Measurements from ENCODE around the gene MSS51.
"Not testable (repeated sequence)": the region's sequence is repeated elsewhere in the genome, so short reads cannot be mapped to it uniquely, and the experiment has no call there.

Gene MSS51

DNA sequence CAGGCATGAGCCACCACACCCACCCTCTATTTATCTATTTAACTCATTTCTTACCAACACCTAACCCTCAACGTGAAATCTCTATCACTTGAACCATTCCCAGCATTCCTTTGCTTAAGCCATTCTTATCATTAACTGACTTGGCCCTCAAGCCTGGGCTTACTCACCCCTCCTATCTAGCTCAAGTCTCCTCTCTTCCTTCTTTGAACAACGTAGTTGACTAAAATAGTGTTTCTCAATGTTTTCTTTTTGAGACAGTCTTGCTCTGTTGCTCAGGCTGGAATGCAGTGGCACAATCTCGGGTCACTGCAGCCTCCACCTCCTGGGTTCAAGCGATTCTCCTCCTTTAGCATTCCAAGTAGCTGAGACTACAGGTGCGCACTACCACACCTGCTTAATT is 26.5 kb downstream of the MSS51 start:
- TF ChIP-seq, protein P1, sequence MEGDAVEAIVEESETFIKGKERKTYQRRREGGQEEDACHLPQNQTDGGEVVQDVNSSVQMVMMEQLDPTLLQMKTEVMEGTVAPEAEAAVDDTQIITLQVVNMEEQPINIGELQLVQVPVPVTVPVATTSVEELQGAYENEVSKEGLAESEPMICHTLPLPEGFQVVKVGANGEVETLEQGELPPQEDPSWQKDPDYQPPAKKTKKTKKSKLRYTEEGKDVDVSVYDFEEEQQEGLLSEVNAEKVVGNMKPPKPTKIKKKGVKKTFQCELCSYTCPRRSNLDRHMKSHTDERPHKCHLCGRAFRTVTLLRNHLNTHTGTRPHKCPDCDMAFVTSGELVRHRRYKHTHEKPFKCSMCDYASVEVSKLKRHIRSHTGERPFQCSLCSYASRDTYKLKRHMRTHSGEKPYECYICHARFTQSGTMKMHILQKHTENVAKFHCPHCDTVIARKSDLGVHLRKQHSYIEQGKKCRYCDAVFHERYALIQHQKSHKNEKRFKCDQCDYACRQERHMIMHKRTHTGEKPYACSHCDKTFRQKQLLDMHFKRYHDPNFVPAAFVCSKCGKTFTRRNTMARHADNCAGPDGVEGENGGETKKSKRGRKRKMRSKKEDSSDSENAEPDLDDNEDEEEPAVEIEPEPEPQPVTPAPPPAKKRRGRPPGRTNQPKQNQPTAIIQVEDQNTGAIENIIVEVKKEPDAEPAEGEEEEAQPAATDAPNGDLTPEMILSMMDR (IDR thresholded peaks at IDR 0.05; ENCODE audit: low read depth, low read length): no peak
- no peak overlapping the region for H3K4me3 ChIP-seq (ENCODE audit: low read depth, low read length)

- TF ChIP-seq, protein P1 (IDR thresholded peaks at IDR 0.05; ENCODE audit: low read depth, low read length): no peak
- H3K4me3 ChIP-seq (ENCODE audit: low read depth, low read length): no peak overlapping the region
Observed at GRCh38 chr10:73405556-73405955, 27.8 kb downstream of the MSS51 start.

DNA sequence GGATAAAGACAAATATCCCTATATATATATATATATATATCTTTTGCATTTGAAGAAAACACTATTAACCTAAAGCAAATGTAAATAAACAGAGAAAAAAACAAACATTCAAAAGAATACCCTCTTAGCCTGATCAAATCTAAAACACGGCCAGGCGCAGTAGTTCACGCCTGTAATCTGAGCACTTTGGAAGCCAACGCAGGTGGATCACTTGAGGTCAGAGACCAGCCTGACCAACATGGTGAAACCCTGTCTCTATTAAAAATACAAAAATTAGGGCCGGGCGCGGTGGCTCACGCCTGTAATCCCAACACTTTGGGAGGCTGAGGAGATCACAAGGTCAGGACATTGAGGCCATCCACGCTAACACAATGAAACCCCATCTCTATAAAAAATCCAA is 28.7 kb downstream of the MSS51 start:
- TF ChIP-seq, protein P1 (IDR thresholded peaks at IDR 0.05; ENCODE audit: low read depth, low read length): no peak
- no peak overlapping the region for H3K4me3 ChIP-seq (ENCODE audit: low read depth, low read length)

GRCh38 chr10:73401636-73402035 is 31.7 kb downstream of the MSS51 start:
- TF ChIP-seq, protein P1 (IDR thresholded peaks at IDR 0.05; ENCODE audit: low read depth, low read length): no peak
- no peak overlapping the region for H3K4me3 ChIP-seq (ENCODE audit: low read depth, low read length)

DNA sequence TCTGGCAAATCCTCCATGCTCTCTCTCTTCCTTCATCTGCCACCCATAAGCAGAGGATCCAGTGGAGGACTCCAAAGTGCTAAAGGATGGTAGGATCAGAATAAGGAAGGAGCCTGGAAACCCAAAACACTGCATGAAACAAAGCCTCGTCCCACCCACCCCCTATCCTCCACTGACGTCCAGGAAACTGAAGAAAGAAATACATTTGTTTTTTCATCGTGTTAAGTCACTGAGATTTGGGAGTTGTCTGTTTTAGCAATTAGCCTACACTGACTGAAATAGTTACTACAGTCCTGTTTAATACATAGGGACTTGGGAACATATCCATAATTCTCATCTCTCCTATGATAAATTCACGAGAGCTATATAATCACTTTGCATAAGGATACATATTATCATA is 34.3 kb downstream of the MSS51 start:
- TF ChIP-seq, protein P1 (IDR thresholded peaks at IDR 0.05; ENCODE audit: low read depth, low read length): no peak
- no peak overlapping the region for H3K4me3 ChIP-seq (ENCODE audit: low read depth, low read length)

DNA sequence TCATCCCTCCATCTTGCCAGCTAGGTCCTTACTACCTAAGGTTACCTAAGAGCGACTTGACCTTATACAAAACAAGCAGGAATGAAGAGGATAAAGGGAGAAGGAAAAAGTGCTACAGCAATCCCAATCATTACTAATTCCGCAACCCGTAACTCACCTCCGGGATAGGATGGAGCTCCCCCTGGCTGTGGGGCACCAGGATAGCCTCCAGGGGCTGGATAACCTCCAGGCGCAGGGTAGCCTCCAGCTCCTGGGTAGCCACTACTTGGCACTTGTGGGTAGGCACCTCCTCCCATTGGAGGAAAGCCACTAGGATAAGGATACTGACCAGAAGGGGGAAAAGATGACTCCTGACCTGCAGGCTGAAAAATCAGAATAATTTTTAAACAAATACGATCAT is 35.3 kb downstream of the MSS51 start:
- TF ChIP-seq, protein P1 (IDR thresholded peaks at IDR 0.05; ENCODE audit: low read depth, low read length): no peak
- no peak overlapping the region for H3K4me3 ChIP-seq (ENCODE audit: low read depth, low read length)

DNA sequence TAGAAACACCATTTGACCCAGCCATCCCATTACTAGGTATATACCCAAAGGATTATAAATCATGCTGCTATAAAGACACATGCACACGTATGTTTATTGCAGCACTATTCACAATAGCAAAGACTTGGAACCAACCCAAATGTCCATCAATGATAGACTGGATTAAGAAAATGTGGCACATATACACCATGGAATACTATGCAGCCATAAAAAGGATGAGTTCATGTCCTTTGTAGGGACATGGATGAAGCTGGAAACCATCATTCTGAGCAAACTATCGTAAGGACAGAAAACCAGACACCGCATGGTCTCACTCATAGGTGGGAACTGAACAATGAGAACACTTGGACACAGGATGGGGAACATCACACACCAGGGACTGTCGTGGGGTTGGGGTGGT is 39.0 kb downstream of the MSS51 start:
- not testable (repeated sequence) for H3K4me3 ChIP-seq (ENCODE audit: low read depth, low read length)

DNA sequence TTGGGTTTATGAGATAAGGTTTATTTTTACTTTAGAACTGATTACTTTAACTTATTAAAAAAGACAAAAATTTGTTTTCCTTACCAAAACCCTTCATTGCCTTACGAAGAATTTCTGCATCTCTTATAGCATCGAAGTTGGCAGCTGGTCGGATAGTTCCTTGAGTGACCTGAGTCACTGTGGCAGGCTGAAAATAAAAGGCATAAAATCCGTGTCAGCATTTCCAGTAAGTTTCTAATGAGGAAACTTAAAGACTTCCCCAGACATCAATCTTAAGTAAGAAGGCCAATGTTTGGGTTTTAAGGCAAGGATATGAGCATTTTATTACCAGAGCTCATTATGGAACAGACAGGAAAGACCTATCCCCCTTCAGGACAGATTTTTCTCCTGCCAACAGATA is 45.1 kb downstream of the MSS51 start:
- H3K4me3 ChIP-seq (ENCODE audit: low read depth, low read length): no peak overlapping the region
- TF ChIP-seq, protein P1 (IDR thresholded peaks at IDR 0.05; ENCODE audit: low read depth, low read length): no peak

Measured in WI38 (cell line).